Endometrial microvascular endothelial cells (primary cell): ENCODE results near the gene POLRMT. TPM values are rescaled to one million over a fixed set of nuclear protein-coding genes. Genes with fewer than 3 reads are reported as not detected.

Source experiments
- in situ Hi-C: cut with HindIII; loops from 2 replicates; pipeline ENCODE4 v1.10.0; 2017; ENCODE audit warnings: low sequenced_read_pairs, low pct_unique_long_range_greater_than_20kb; ENCODE audit errors: inconsistent ontology term
- total RNA-seq: library from RNA; depleted of rRNA; stranded (reverse); fragments of >200 nt; gene quantifications from one replicate; pipeline ENCODE4 v1.2.3, GENCODE V29; 2015; ENCODE audit errors: inconsistent ontology term

POLRMT gene
- total RNA-seq, 1 donor from 2014 or later, result 25.9 TPM

DNA sequence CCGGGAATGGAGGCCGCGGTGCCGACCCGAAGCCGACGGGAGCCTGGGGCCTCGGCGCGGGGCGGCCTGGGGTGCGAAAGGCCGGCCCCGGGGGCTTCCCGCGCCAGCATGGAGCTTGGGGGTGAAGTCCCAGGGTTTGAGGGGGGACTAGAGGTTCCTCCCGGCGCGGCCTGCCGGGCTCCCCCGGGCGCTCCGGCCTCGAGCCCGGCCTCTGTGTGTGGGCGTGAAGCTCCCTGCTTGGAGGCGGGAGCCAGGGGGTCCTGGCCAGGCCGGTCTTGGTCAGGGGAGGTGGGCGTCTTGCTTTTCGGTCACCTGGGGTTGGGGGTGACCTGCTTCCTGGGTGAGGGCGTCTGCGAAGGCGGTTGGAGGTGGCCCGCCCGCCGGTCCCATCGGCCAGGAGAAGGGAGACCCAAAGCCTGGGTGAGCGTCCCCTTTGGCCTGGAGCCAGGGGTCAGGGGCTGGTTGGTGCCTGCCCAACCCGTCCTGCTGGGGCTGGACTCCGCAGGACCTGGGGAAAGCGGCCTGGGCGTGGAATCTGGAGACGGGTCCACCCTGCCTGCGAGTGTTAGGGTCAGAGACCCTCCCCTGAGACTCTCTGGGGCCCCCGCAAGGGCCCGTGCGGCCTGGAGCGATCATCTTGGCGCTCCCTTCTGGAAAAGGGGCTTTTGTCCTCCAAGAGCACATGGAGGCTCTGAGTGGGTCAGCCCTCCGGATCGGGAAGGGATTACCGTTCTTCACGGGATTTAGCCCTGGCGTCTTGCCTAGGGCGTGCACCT lies 60.4 kb downstream of the POLRMT start:
- in situ Hi-C loops, result no loop called here

- in situ Hi-C loops, result no loop called here
Measured at GRCh38 chr19:572140-572742, 61.1 kb downstream of the POLRMT start, which contains the start of gene BSG. Gene BSG, plus strand, starts transcription at chr19:572596. Its CDS starts 39 bp downstream, at chr19:572635.

DNA sequence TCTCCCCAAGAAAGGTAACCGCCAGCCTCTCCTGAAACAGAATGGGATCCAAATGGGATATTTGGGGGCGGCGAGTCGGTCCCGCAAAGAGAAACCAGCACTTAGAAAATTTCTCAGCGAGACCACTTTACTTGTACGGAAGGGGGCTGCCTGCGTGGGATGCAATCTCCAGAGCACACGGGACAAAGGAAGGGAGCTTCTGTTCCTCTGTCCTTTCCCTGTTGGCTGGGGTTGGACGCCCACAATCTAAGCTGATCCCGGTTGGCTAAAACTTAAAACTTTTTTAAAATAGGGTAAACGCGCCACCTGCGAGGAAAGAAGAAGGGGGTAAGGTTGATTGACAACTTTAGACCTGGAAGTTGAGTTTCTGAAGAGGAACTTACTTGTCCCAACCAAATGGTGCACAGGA lies 61.8 kb downstream of the POLRMT start:
- in situ Hi-C loops, result no loop called here

GRCh38 chr19:570937-571565 lies 62.3 kb downstream of the POLRMT start:
- in situ Hi-C loops, result no loop called here

GRCh38 chr19:570251-570686 lies 63.1 kb downstream of the POLRMT start:
- in situ Hi-C loops, result no loop called here

DNA sequence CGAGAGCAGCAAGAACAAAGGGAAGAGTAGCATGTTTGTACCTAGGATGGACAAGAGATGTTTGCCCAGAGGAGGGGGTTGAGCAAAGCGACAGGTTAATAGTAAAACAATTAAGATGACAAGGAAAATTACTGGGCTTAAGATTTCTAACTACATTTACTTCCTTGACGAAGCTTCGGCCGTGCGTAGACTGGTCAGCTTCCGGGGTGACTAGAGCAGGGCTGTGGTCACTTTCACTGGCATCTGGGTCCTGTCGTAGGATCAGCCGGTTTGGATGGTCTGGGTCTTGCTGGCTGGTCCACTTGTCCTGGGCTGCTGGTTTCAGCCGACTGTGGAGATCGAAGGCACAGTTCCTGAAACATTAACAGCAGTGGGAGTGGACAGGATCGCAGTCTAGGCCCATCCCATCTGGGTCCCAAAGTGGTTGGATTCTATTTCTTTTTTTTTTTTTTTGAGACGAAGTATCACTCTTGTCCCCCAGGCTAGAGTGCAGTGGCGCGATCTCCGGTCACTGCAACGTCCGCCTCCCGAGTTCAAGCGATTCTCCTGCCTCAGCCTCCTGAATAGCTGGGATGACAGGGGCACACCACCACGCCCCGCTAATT lies 65.9 kb downstream of the POLRMT start:
- in situ Hi-C loops, result no loop called here

Other genes starting within 250 kb of the POLRMT start
- gene C2CD4C, start 224.4 kb downstream of the POLRMT start, total RNA-seq, result not detected
- 0.37 TPM for gene SHC2, start 172.5 kb downstream of the POLRMT start, total RNA-seq
- not detected for gene MADCAM1, start 137.1 kb downstream of the POLRMT start, total RNA-seq
- gene TPGS1, start 126.0 kb downstream of the POLRMT start, total RNA-seq, result 17.6 TPM
- 84.7 TPM for gene CDC34, start 101.8 kb downstream of the POLRMT start, total RNA-seq
- not detected for gene GZMM, start 89.5 kb downstream of the POLRMT start, total RNA-seq
- 537 TPM for gene BSG, start 60.9 kb downstream of the POLRMT start, total RNA-seq
- 0.37 TPM for gene HCN2, start 43.7 kb downstream of the POLRMT start, total RNA-seq
- gene FGF22, start 6.3 kb upstream of the POLRMT start, total RNA-seq, result not detected
- gene RNF126, start 29.7 kb upstream of the POLRMT start, total RNA-seq, result 136 TPM
- 55.0 TPM for gene FSTL3, start 42.9 kb upstream of the POLRMT start, total RNA-seq
- not detected for gene PRSS57, start 61.9 kb upstream of the POLRMT start, total RNA-seq
- not detected for gene PALM, start 75.4 kb upstream of the POLRMT start, total RNA-seq
- not detected for gene MISP, start 117.6 kb upstream of the POLRMT start, total RNA-seq
- gene PTBP1, start 163.9 kb upstream of the POLRMT start, total RNA-seq, result 307 TPM
- 1.5 TPM for gene PLPPR3, start 188.4 kb upstream of the POLRMT start, total RNA-seq
- not detected for gene AZU1, start 194.3 kb upstream of the POLRMT start, total RNA-seq
- gene PRTN3, start 207.5 kb upstream of the POLRMT start, total RNA-seq, result not detected
- not detected for gene ELANE, start 218.8 kb upstream of the POLRMT start, total RNA-seq
- gene CFD, start 226.1 kb upstream of the POLRMT start, total RNA-seq, result 5.4 TPM